Liver (tissue), 9 donors: Measurements from ENCODE around the gene METTL21C. TPM values are rescaled to one million over a fixed set of nuclear protein-coding genes. Genes with fewer than 3 reads are reported as not detected.

Source experiments
- DNase-seq: peaks from one replicate; pipeline ENCODE4 v3.0.0-alpha.2; 2017; ENCODE audit warnings: low spot score
- H3K27ac ChIP-seq, 2 donors: one replicate each; pipeline ENCODE4 v1.7.0; 2013; ENCODE audit warnings: inconsistent platforms in 2 of 2, low read length in 2 of 2, control low read depth in 1 of 2, low read depth in 1 of 2, mild to moderate bottlenecking in 1 of 2
- H3K27me3 ChIP-seq, 4 donors: one replicate each; pipeline versions ENCODE4 v1.6.1 to v1.7.0; 2013; ENCODE audit warnings: low read length in 3 of 4, inconsistent platforms in 1 of 4, mild to moderate bottlenecking in 1 of 4, moderate library complexity in 1 of 4; ENCODE audit not compliant: control insufficient read depth in 4 of 4, insufficient read depth in 4 of 4
- H3K36me3 ChIP-seq, 4 donors: one replicate each; pipeline versions ENCODE4 v1.6.1 to v1.7.0; 2013; ENCODE audit warnings: low read length in 3 of 4, mild to moderate bottlenecking in 3 of 4, low read depth in 1 of 4, moderate library complexity in 1 of 4; ENCODE audit not compliant: control insufficient read depth in 4 of 4, insufficient read depth in 3 of 4
- H3K4me1 ChIP-seq, 4 donors: one replicate each; pipeline versions ENCODE4 v1.6.1 to v1.7.0; 2013; ENCODE audit warnings: low read length in 3 of 4, mild to moderate bottlenecking in 3 of 4, moderate library complexity in 1 of 4; ENCODE audit not compliant: control insufficient read depth in 4 of 4, insufficient read depth in 4 of 4
- H3K4me3 ChIP-seq, 3 donors: one replicate each; pipeline versions ENCODE4 v1.6.1 to v1.7.0; 2013; ENCODE audit warnings: low read length in 3 of 3, control low read depth in 1 of 3, low read depth in 1 of 3, mild to moderate bottlenecking in 1 of 3
- H3K9ac ChIP-seq, 2 donors: one replicate each; pipeline ENCODE4 v1.7.0; 2013; ENCODE audit warnings: low read length in 2 of 2, mild to moderate bottlenecking in 2 of 2, moderate library complexity in 2 of 2, control low read depth in 1 of 2, low read depth in 1 of 2
- H3K9me3 ChIP-seq, 4 donors: one replicate each; pipeline versions ENCODE4 v1.6.1 to v1.7.0; 2013; ENCODE audit warnings: low read length in 3 of 4; ENCODE audit not compliant: control insufficient read depth in 4 of 4
- EGR1 ChIP-seq, 2 donors: IDR thresholded peaks; 2 replicates each; pipeline ENCODE4 v1.6.1; 2016 to 2018; ENCODE audit warnings: antibody characterized with exemption in 2 of 2, low read depth in 2 of 2
- FOXA1 ChIP-seq: IDR thresholded peaks from 2 replicates; pipeline ENCODE4 v1.6.1; 2016; ENCODE audit warnings: antibody characterized with exemption
- FOXA2 ChIP-seq: IDR thresholded peaks from 2 replicates; pipeline ENCODE4 v1.6.1; 2016; ENCODE audit warnings: antibody characterized with exemption
- GABPA ChIP-seq, 2 donors: IDR thresholded peaks in 1 of 2; conservative IDR thresholded peaks in 1 of 2; 2 replicates each; pipeline ENCODE4 v1.6.1; 2016; ENCODE audit warnings: antibody characterized with exemption in 2 of 2, mild to moderate bottlenecking in 1 of 2, moderate library complexity in 1 of 2
- HNF4A ChIP-seq, 2 donors: conservative IDR thresholded peaks; 2 replicates each; pipeline ENCODE4 v1.6.1; 2016; ENCODE audit warnings: antibody characterized with exemption in 2 of 2, mild to moderate bottlenecking in 2 of 2
- HNF4G ChIP-seq: IDR thresholded peaks from 2 replicates; pipeline ENCODE4 v1.6.1; 2016; ENCODE audit warnings: antibody characterized with exemption
- JUND ChIP-seq, 2 donors: IDR thresholded peaks; 2 replicates each; pipeline ENCODE4 v1.6.1; 2016; ENCODE audit warnings: antibody characterized with exemption in 2 of 2
- NR2F2 ChIP-seq: IDR thresholded peaks from 2 replicates; pipeline ENCODE4 v1.6.1; 2016; ENCODE audit warnings: antibody characterized with exemption
- RAD21 ChIP-seq, 2 donors: IDR thresholded peaks; 2 replicates each; pipeline ENCODE4 v1.6.1; 2016; ENCODE audit warnings: antibody characterized with exemption in 2 of 2, mild to moderate bottlenecking in 2 of 2
- SP1 ChIP-seq: IDR thresholded peaks from 2 replicates; pipeline ENCODE4 v1.6.1; 2018; ENCODE audit warnings: antibody characterized with exemption, mild to moderate bottlenecking
- YY1 ChIP-seq: IDR thresholded peaks from 2 replicates; pipeline ENCODE4 v1.6.1; 2016; ENCODE audit warnings: antibody characterized with exemption, mild to moderate bottlenecking
- WGBS: extraction: QIAGEN DNeasy Blood & Tissue Kit; methylation state at CpG from one replicate; pipeline ENCODE4 v1.1.7; 2013; 5-methylcytosine and 5-hydroxymethylcytosine counted together
- polyA plus RNA-seq, 2 donors: library from polyadenylated mRNA; stranded (reverse) in 1 of 2; unstranded in 1 of 2; fragments of 200-250 nt in 1 of 2; fragments of >200 nt in 1 of 2; fragmentation: Nextera tagmentation in 1 of 2; extraction: Ambion mirVana in 1 of 2; gene quantifications; one replicate each; pipeline versions ENCODE4 v1.2.1 to v1.2.3, GENCODE V29; 2013 to 2015
- total RNA-seq, 2 donors: library from RNA; depleted of rRNA; stranded (reverse); fragments of >200 nt; gene quantifications; one replicate each; pipeline ENCODE4 v1.2.3, GENCODE V29; 2014
- TF ChIP-seq, protein P1 (sequence below): fragments of 150-350 bp; IDR thresholded peaks from 2 replicates; pipeline ENCODE4 v1.5.1; 2017; ENCODE audit warnings: improper control_type of control experiment, low read depth, low read length; ENCODE audit not compliant: missing input control
- TF ChIP-seq, protein P2 (sequence below): IDR thresholded peaks from 2 replicates; pipeline ENCODE4 v1.6.1; 2016; ENCODE audit warnings: antibody characterized with exemption
- TF ChIP-seq, protein P3 (sequence below): IDR thresholded peaks from 2 replicates; pipeline ENCODE4 v1.6.1; 2016; ENCODE audit warnings: antibody characterized with exemption, mild to moderate bottlenecking
- TF ChIP-seq, protein P4 (sequence below): IDR thresholded peaks from 2 replicates; pipeline ENCODE4 v1.6.1; 2016; ENCODE audit warnings: antibody characterized with exemption
- TF ChIP-seq, protein P5 (sequence below): IDR thresholded peaks from 2 replicates; pipeline ENCODE4 v1.6.1; 2016; ENCODE audit warnings: antibody characterized with exemption
- donor health status: healthy.
- donor health status: healthy.
- donor health status: healthy.
- donor health status: healthy.
- donor health status: healthy.

Gene METTL21C
- total and polyA plus RNA-seq, 4 donors, result 0.09 TPM; not detected in 3

DNA sequence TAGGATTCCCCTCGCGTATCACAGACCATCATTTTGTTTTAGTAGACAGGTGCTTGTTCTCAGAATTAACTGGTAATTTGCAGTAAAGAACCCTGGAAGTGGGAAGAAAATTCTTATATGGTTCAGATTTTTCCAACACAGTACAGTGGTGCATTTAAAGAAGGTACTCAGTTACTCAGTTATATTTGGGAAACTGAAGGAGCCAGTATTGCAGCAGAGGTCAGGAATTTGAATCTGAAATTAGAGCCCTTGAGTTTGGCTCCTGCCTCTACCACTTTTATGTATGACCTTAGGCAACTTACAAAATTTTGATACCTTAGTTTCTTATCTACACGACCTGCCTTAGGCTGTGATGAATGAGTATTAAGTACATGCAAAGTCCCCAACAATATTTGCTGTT is 19.7 kb downstream of the METTL21C start:
- no peak for TF ChIP-seq SP1
- TF ChIP-seq FOXA1, result no peak
- no peak for TF ChIP-seq FOXA2
- TF ChIP-seq, protein P1, sequence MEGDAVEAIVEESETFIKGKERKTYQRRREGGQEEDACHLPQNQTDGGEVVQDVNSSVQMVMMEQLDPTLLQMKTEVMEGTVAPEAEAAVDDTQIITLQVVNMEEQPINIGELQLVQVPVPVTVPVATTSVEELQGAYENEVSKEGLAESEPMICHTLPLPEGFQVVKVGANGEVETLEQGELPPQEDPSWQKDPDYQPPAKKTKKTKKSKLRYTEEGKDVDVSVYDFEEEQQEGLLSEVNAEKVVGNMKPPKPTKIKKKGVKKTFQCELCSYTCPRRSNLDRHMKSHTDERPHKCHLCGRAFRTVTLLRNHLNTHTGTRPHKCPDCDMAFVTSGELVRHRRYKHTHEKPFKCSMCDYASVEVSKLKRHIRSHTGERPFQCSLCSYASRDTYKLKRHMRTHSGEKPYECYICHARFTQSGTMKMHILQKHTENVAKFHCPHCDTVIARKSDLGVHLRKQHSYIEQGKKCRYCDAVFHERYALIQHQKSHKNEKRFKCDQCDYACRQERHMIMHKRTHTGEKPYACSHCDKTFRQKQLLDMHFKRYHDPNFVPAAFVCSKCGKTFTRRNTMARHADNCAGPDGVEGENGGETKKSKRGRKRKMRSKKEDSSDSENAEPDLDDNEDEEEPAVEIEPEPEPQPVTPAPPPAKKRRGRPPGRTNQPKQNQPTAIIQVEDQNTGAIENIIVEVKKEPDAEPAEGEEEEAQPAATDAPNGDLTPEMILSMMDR, result no peak
- TF ChIP-seq, protein P2, sequence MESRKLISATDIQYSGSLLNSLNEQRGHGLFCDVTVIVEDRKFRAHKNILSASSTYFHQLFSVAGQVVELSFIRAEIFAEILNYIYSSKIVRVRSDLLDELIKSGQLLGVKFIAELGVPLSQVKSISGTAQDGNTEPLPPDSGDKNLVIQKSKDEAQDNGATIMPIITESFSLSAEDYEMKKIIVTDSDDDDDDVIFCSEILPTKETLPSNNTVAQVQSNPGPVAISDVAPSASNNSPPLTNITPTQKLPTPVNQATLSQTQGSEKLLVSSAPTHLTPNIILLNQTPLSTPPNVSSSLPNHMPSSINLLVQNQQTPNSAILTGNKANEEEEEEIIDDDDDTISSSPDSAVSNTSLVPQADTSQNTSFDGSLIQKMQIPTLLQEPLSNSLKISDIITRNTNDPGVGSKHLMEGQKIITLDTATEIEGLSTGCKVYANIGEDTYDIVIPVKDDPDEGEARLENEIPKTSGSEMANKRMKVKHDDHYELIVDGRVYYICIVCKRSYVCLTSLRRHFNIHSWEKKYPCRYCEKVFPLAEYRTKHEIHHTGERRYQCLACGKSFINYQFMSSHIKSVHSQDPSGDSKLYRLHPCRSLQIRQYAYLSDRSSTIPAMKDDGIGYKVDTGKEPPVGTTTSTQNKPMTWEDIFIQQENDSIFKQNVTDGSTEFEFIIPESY, result no peak
- TF ChIP-seq JUND (IDR thresholded peaks at IDR 0.05), result no peak
- TF ChIP-seq, protein P3, sequence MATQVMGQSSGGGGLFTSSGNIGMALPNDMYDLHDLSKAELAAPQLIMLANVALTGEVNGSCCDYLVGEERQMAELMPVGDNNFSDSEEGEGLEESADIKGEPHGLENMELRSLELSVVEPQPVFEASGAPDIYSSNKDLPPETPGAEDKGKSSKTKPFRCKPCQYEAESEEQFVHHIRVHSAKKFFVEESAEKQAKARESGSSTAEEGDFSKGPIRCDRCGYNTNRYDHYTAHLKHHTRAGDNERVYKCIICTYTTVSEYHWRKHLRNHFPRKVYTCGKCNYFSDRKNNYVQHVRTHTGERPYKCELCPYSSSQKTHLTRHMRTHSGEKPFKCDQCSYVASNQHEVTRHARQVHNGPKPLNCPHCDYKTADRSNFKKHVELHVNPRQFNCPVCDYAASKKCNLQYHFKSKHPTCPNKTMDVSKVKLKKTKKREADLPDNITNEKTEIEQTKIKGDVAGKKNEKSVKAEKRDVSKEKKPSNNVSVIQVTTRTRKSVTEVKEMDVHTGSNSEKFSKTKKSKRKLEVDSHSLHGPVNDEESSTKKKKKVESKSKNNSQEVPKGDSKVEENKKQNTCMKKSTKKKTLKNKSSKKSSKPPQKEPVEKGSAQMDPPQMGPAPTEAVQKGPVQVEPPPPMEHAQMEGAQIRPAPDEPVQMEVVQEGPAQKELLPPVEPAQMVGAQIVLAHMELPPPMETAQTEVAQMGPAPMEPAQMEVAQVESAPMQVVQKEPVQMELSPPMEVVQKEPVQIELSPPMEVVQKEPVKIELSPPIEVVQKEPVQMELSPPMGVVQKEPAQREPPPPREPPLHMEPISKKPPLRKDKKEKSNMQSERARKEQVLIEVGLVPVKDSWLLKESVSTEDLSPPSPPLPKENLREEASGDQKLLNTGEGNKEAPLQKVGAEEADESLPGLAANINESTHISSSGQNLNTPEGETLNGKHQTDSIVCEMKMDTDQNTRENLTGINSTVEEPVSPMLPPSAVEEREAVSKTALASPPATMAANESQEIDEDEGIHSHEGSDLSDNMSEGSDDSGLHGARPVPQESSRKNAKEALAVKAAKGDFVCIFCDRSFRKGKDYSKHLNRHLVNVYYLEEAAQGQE, result no peak
- TF ChIP-seq YY1, result no peak
- TF ChIP-seq EGR1 (IDR thresholded peaks at IDR 0.05; ENCODE audit: low read depth in 2 of 2), result no peak
- H3K9me3 ChIP-seq, result no peaks in the 10 kb centered on the region
- no peak overlapping the region for H3K9ac ChIP-seq
- no peak for DNase-seq
- H3K4me1 ChIP-seq, result no peaks in the 10 kb centered on the region
- H3K27me3 ChIP-seq, result no peaks in the 10 kb centered on the region
- peaks cover 2 to 70% (median 47%) of the 10 kb centered on the region in 4 donors for H3K36me3 ChIP-seq
- 90% methylated on average over 3 of the region's 3 CpGs for WGBS
- H3K4me3 ChIP-seq, result no peak overlapping the region
- H3K27ac ChIP-seq, result no peak overlapping the region

DNA sequence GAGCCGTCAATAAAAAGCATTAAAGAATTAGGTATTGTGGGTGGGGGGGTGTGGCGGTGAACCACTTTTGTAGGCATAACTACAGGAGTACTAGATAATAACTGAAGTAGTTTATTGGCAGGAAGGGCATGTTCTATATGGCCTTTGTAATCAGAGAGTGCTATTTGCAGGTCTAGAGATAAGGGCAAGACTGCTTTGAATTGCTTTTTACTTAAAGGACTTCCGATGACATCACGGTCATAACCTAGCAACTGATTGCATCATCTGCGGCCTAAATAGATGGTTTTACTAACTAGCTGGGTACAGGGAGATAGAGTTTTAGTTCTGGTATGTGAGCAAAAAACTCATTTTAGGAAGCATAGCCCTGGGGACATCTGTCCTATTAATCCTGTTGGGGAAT is 24.7 kb downstream of the METTL21C start:
- WGBS, result 66% methylated on average over 5 of the region's 5 CpGs
- H3K9ac ChIP-seq, result no peak overlapping the region
- no peaks in the 10 kb centered on the region for H3K4me1 ChIP-seq
- peaks cover 11 to 67% (median 50%) of the 10 kb centered on the region in 4 donors for H3K36me3 ChIP-seq
- peaks cover 0 to 7% (median 3%) of the 10 kb centered on the region in 4 donors for H3K9me3 ChIP-seq
- H3K4me3 ChIP-seq, result no peak overlapping the region
- no peak overlapping the region for H3K27ac ChIP-seq
- no peaks in the 10 kb centered on the region for H3K27me3 ChIP-seq
- DNase-seq, result no peak
- TF ChIP-seq, protein P4, sequence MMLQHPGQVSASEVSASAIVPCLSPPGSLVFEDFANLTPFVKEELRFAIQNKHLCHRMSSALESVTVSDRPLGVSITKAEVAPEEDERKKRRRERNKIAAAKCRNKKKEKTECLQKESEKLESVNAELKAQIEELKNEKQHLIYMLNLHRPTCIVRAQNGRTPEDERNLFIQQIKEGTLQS, result no peak
- TF ChIP-seq RAD21 (IDR thresholded peaks at IDR 0.05) (no peak), YY1 (no peak), SP1 (no peak), EGR1 (IDR thresholded peaks at IDR 0.05; ENCODE audit: low read depth in 2 of 2) (no peak), JUND (IDR thresholded peaks at IDR 0.05) (no peak), NR2F2 (no peak), GABPA (IDR thresholded peaks at IDR 0.05 in 1 of 2, conservative IDR thresholded peaks at IDR 0.05 in 1 of 2) (no peak), HNF4G (no peak), FOXA2 (no peak), FOXA1 (no peak), HNF4A (conservative IDR thresholded peaks at IDR 0.05) (no peak)
- TF ChIP-seq, protein P3, result no peak
- TF ChIP-seq, protein P5, sequence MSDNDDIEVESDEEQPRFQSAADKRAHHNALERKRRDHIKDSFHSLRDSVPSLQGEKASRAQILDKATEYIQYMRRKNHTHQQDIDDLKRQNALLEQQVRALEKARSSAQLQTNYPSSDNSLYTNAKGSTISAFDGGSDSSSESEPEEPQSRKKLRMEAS, result no peak
- TF ChIP-seq, protein P2, result no peak
